GM10266 (cell line): ENCODE results near the gene SPRN.

Experiments used
- DNase-seq: peaks from one replicate; pipeline ENCODE4 v3.0.0; 2012; ENCODE audit errors: extremely low spot score
- TF ChIP-seq, protein P1 (sequence below): IDR thresholded peaks from 2 replicates; pipeline ENCODE4 v1.5.1; 2012; ENCODE audit warnings: mild to moderate bottlenecking, low read depth; ENCODE audit not compliant: control insufficient read depth, insufficient read depth; ENCODE audit errors: missing control alignments

The SPRN gene

DNA sequence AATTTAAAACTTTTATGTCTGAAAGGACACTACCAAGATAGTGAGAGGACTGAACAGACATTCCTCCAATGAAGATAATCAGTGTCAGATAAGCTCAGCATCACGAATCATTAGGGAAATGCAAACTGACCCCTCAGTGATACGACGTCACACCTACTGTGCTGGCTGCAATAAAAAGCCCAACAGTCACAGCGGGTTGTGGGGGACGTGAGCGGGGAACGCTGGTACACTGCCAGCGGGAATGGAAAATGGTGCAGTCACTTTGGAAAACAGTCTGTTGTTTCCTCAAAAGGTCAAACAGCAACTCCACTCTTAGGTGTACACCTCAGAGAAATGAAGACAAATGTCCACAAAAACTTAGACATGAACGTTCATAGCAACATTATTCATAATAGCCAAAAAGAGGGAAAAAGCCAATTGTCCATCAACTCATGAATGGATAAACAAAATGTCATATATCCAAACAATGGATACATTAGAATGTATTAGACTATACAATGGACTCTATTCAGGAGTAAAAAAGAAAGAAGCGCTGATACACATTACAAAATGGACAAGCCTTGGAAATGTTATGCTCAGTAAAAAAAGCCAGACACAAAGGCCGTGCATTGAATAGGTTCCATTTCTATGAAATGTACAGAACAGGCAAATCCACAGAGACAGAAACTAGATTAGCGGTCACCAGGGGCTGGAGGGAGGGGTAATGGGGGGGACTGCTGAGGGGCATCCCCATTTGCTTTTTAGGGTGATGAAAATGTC lies 48.9 kb downstream of the SPRN start:
- no peak for DNase-seq
- TF ChIP-seq, protein P1, sequence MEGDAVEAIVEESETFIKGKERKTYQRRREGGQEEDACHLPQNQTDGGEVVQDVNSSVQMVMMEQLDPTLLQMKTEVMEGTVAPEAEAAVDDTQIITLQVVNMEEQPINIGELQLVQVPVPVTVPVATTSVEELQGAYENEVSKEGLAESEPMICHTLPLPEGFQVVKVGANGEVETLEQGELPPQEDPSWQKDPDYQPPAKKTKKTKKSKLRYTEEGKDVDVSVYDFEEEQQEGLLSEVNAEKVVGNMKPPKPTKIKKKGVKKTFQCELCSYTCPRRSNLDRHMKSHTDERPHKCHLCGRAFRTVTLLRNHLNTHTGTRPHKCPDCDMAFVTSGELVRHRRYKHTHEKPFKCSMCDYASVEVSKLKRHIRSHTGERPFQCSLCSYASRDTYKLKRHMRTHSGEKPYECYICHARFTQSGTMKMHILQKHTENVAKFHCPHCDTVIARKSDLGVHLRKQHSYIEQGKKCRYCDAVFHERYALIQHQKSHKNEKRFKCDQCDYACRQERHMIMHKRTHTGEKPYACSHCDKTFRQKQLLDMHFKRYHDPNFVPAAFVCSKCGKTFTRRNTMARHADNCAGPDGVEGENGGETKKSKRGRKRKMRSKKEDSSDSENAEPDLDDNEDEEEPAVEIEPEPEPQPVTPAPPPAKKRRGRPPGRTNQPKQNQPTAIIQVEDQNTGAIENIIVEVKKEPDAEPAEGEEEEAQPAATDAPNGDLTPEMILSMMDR, result no peak

DNA sequence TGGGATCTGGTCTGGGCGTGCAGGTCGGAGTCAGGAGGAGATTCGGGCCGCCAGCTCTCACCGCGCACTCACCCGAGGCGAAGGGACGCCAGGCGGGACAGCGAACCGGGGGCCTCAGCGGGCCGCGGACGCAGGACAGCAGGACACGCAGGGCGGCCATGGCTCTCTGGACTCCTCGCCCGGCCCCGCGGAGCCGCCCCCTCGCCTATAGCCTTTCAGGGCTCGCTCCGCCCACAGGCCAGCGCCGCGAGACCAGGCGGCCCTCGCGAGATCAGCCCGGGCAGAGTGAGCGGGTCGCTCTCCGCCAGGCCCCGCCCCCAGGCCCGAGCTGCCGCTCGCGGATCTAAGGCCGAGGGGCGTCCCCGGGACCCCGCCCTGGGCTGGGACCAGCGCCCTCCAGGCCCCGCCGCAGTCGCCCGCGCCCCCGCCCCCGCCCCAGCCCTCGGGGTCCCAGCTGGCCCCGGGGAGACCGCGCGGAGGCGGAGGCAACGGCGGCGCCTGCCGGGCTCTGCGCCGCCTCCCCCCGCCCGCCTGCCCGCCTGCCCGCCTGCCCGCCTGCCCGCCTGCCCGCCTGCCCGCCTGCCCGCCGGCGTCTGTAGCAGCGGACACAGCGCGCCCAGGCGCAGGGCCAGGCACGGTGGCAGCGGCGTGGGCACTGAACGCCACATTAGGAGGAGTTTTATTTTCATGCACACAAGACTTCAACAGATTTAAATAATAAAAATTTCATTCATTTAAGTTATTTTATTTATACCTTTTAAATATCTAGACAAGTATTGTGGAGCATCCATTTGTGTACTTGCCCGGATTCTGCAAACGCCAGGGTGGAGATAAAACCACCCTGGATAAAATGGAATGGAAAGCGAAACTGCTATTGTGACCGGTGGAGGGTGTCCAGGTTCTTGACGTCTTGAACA lies 51.0 kb downstream of the SPRN start, which contains the start of gene ECHS1:
TSS of gene ECHS1 (minus strand) at position 181 of the 917 bp plus-strand sequence. CDS start at position 160, 21 bp downstream.
- TF ChIP-seq, protein P1, result no peak
- DNase-seq, result peak; percentile 100

DNA sequence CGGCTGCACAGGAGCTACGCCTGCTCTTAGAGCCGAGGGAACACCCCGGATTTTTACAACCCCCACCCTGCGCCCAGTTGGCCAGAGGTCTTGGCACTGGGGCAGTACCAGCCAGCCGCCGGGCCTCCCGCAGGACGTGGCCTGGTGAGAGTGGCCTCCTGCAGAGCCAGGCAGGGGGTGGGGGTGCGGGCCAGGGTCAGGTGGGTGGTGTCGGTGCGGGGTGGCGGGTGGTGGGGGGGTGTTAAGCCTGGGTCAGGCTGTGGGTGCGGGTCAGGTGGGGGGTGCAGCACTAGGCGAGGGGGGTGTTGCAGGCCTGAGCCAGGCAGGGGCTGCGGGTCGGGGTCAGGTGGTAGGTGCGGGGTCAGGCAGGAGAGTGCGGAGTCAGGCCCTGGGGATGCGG lies 51.9 kb downstream of the SPRN start:
- TF ChIP-seq, protein P1, result no peak
- no peak for DNase-seq
